SU-DHL-6 (cell line): ENCODE results near the gene UPK3A.

ENCODE experiments used
- CTCF ChIP-seq: fragments of 200-600 bp; sonication (generic); IDR thresholded peaks from one replicate; pipeline ENCODE4 v1.5.1; 2017; ENCODE audit warnings: antibody characterized with exemption, mild to moderate bottlenecking, low read length, moderate library complexity; ENCODE audit not compliant: insufficient read depth, poor library complexity, severe bottlenecking
- EZH2phosphoT487 ChIP-seq: fragments of 200-600 bp; sonication (generic), shearing (Covaris generic); conservative IDR thresholded peaks from 2 replicates; pipeline ENCODE4 v1.6.1; 2018; ENCODE audit warnings: mild to moderate bottlenecking, antibody characterized with exemption, low read length, moderate library complexity, mixed read lengths

- TF ChIP-seq CTCF: no peak
- no peak for TF ChIP-seq EZH2phosphoT487
These were observed 28.1 kb downstream of the UPK3A start for GRCh38 chr22:45312856-45313255.
